KMS-11 (cell line): Measurements from ENCODE around the gene MCRIP1.
"Not testable (repeated sequence)": the region's sequence is repeated elsewhere in the genome, so short reads cannot be mapped to it uniquely, and the experiment has no call there.

Experiments used
- H2AFZ ChIP-seq: fragments of 200-600 bp; sonication (generic); 2 replicates; pipeline ENCODE4 v1.6.1; 2016; ENCODE audit warnings: antibody characterized with exemption, mixed run types, low read depth
- H3K27ac ChIP-seq: fragments of 200-600 bp; sonication (generic); 2 replicates; pipeline ENCODE4 v1.6.1; 2016; ENCODE audit warnings: mild to moderate bottlenecking, mixed run types
- H3K27me3 ChIP-seq: fragments of 200-600 bp; sonication (generic); 2 replicates; pipeline ENCODE4 v1.6.1; 2017; ENCODE audit warnings: mild to moderate bottlenecking, low read depth, mixed run types, moderate library complexity; ENCODE audit not compliant: insufficient read depth
- H3K36me3 ChIP-seq: fragments of 200-600 bp; sonication (generic); 2 replicates; pipeline ENCODE4 v1.6.1; 2017; ENCODE audit warnings: mild to moderate bottlenecking, mixed run types; ENCODE audit not compliant: insufficient read depth
- H3K4me1 ChIP-seq: fragments of 200-600 bp; sonication (generic); 2 replicates; pipeline ENCODE4 v1.6.1; 2016; ENCODE audit warnings: mild to moderate bottlenecking, low read depth, mixed run types; ENCODE audit not compliant: poor library complexity, severe bottlenecking
- H3K4me2 ChIP-seq: fragments of 200-600 bp; sonication (generic); 2 replicates; pipeline ENCODE4 v1.7.0; 2016; ENCODE audit warnings: mild to moderate bottlenecking, mixed run types
- H3K4me3 ChIP-seq: fragments of 200-600 bp; sonication (generic); IDR thresholded peaks from 2 replicates; pipeline ENCODE4 v1.6.1; 2017; ENCODE audit warnings: low read depth, low read length, mixed read lengths; ENCODE audit not compliant: insufficient read depth
- H3K79me2 ChIP-seq: fragments of 200-600 bp; sonication (generic); 2 replicates; pipeline ENCODE4 v1.6.1; 2016; ENCODE audit warnings: low read depth, mixed run types; ENCODE audit not compliant: insufficient read depth
- H3K9ac ChIP-seq: fragments of 200-600 bp; sonication (generic); 2 replicates; pipeline ENCODE4 v1.6.1; 2016; ENCODE audit warnings: mild to moderate bottlenecking, mixed run types
- H4K20me1 ChIP-seq: fragments of 200-600 bp; sonication (generic); 2 replicates; pipeline ENCODE4 v1.6.1; 2016; ENCODE audit warnings: mild to moderate bottlenecking, mixed run types; ENCODE audit not compliant: insufficient read depth
- TF ChIP-seq, protein P1 (sequence below): fragments of 200-600 bp; sonication (generic); conservative IDR thresholded peaks from 2 replicates; pipeline ENCODE4 v1.6.1; 2017; ENCODE audit warnings: low read depth, mild to moderate bottlenecking, antibody characterized with exemption, low read length, moderate library complexity, mixed read lengths

The MCRIP1 gene

DNA sequence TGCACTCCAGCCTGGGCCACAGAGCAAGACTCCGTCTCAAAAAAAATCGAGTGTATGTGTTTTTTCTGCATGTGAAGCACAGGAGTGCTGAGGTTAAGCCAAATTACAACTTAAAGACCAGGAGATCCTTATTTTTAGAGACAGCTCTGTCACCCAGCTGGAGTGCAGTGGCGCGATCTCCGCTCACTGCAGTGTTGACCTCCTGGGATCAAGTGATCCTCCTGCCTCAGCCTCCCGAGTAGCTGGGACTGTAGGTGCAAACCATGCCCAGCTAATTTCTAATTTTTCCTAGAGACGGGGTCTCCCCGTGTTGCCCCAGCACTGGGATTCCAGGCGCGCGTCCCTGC is 9.3 kb upstream of the MCRIP1 start:
- Histone ChIP-seq H3K27ac (no peak overlapping the region), H3K79me2 (no peaks in the 10 kb centered on the region), H2AFZ (no peak overlapping the region), H3K9ac (no peak overlapping the region), H4K20me1 (0 out of 2 replicates have a peak, but pooled peaks cover 4% of the 10 kb centered on the region), H3K4me2 (no peak overlapping the region), H3K36me3 (peaks cover 5% of the 10 kb centered on the region; the same call in 1 of the 2 replicates), H3K4me1 (no peaks in the 10 kb centered on the region), H3K4me3 (no peak overlapping the region), H3K27me3 (no peaks in the 10 kb centered on the region)
- TF ChIP-seq, protein P1, sequence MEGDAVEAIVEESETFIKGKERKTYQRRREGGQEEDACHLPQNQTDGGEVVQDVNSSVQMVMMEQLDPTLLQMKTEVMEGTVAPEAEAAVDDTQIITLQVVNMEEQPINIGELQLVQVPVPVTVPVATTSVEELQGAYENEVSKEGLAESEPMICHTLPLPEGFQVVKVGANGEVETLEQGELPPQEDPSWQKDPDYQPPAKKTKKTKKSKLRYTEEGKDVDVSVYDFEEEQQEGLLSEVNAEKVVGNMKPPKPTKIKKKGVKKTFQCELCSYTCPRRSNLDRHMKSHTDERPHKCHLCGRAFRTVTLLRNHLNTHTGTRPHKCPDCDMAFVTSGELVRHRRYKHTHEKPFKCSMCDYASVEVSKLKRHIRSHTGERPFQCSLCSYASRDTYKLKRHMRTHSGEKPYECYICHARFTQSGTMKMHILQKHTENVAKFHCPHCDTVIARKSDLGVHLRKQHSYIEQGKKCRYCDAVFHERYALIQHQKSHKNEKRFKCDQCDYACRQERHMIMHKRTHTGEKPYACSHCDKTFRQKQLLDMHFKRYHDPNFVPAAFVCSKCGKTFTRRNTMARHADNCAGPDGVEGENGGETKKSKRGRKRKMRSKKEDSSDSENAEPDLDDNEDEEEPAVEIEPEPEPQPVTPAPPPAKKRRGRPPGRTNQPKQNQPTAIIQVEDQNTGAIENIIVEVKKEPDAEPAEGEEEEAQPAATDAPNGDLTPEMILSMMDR: no peak

DNA sequence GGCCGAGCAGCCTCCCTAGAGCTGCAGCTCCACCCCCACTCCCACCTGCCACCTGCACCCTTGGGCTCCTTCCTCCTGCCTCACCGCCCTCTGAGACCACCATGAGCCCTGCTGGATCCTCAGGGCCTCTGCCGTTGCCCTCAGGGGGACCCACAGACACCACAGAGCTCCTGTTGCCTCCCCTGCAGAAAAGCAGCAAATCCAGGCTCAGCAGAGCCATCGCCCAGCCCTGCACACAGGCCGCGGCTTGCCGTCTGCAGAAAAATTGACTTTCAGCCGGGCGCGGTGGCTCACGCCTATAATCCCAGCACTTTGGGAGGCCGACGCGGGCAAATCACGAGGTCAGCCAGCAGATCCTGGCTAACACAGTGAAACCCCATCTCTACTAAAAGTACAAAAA is 8.8 kb upstream of the MCRIP1 start:
- no peak overlapping the region for H3K4me3 ChIP-seq
- no peak overlapping the region for H3K9ac ChIP-seq
- H3K27ac ChIP-seq: no peak overlapping the region
- H3K36me3 ChIP-seq: peaks cover 5% of the 10 kb centered on the region; the same call in 1 of the 2 replicates
- no peak overlapping the region for H2AFZ ChIP-seq
- no peak overlapping the region for H3K4me2 ChIP-seq
- 0 out of 2 replicates have a peak, but pooled peaks cover 4% of the 10 kb centered on the region for H4K20me1 ChIP-seq
- no peaks in the 10 kb centered on the region for H3K27me3 ChIP-seq
- TF ChIP-seq, protein P1: no peak
- H3K4me1 ChIP-seq: no peaks in the 10 kb centered on the region
- no peaks in the 10 kb centered on the region for H3K79me2 ChIP-seq

DNA sequence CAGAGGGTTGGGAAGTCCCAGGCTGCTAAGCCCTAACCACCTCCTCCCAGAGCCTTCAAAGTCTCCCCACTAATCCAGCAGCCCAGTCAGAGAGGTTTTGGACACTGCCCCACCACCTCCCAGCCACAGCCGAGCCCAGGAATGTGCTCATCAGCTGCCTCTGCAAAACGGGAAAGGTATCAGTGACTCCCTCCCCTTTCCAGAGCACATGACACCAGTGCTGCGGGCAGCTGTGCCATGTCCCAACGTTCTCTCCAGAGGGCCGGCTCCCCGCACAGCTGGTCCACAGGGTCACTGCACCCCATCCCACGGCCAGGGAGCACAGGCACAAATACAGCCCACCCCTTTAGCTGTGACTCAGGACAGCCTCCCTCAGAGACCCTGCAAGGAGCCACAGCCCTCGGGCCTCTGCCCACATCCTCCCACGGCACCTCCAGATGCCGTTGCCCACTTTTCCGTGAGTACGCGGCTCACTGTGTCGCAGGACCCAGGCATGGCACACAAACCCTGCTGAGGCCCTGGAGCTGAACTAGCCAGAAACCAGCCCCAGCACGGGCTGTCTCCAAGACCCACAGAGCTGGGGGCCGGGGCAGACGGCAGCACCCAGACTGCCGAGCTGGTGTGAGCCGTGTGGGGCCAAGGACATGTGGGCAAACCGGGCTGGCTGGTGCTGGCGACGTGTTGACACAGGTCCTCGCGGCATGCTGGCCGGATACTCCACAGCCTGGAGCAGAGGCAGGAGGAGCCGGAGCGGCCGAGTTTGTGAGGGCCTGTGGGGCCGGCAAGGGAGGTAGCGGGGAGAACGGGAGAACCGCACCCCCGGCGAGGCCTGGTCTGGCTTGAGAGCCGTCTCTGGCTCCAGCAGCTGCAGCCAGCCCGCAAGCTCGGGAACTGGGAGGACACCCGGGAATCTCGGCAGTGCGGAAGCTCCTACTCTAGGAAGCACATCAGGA is 8.0 kb upstream of the MCRIP1 start:
- Histone ChIP-seq H4K20me1 (0 out of 2 replicates have a peak, but pooled peaks cover 4% of the 10 kb centered on the region), H3K9ac (no peak overlapping the region), H3K4me3 (no peak overlapping the region), H2AFZ (no peak overlapping the region), H3K36me3 (peaks cover 5% of the 10 kb centered on the region; the same call in 1 of the 2 replicates), H3K4me1 (no peaks in the 10 kb centered on the region), H3K4me2 (no peak overlapping the region), H3K27ac (no peak overlapping the region), H3K27me3 (no peaks in the 10 kb centered on the region), H3K79me2 (no peaks in the 10 kb centered on the region)
- TF ChIP-seq, protein P1: no peak

DNA sequence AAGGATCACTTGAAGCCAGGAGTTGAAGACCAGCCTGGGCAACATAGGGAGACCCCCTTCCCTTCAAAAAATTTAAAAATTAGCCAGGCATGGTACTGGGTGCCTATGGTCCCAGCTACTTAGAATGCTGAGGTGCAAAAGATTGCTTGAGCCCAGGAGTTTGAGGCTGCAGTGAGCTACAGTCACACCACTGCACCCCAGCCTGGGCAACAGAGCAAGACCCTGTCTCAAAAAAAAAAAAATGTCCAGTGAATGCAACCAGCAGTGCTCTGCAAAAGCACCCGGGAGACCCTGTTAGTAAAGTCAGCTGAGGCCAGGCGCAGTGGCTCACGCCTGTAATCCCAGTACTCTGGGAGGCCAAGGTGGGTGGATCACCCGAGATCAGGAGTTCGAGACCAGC is 7.0 kb upstream of the MCRIP1 start:
- not testable (repeated sequence) for H3K27ac ChIP-seq, H3K27me3 ChIP-seq, H3K79me2 ChIP-seq, H3K4me1 ChIP-seq, H3K4me3 ChIP-seq, H3K4me2 ChIP-seq, H3K9ac ChIP-seq, H4K20me1 ChIP-seq, H3K36me3 ChIP-seq, H2AFZ ChIP-seq

DNA sequence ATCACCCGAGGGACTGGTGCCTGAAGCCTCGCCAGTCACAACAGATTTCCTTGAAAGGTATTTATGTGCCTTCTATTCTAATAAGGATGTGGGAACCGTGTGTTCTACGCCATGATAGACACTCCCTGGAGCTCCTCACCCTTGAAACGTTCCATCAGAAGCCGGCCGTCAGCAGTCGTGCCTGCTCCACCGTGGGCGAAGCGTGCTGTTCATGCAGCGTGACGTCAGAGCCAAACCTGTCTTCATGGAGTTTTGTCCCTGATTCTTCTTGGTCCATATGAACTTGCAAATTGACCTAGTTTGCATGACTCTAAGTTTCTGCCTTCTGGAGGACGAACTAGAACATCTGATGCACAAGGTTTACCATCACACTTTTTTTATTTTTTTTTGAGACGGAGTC is 6.2 kb upstream of the MCRIP1 start:
- Histone ChIP-seq H2AFZ (no peak overlapping the region), H3K4me1 (peaks cover under 1% of the 10 kb centered on the region), H3K79me2 (0 out of 2 replicates have a peak, but pooled peaks cover 5% of the 10 kb centered on the region), H3K27ac (no peak overlapping the region), H4K20me1 (0 out of 2 replicates have a peak, but pooled peaks cover 4% of the 10 kb centered on the region), H3K36me3 (no peaks in the 10 kb centered on the region), H3K4me2 (no peak overlapping the region), H3K27me3 (no peaks in the 10 kb centered on the region), H3K9ac (no peak overlapping the region), H3K4me3 (no peak overlapping the region)
- TF ChIP-seq, protein P1: no peak
